GM19397 (cell line): ENCODE data around the gene MPST.
"Not testable (repeated sequence)": the region's sequence is repeated elsewhere in the genome, so short reads cannot be mapped to it uniquely, and the experiment has no call there.

ENCODE experiments used
- ATAC-seq: cut with Tn5 transposase; IDR thresholded peaks from one replicate; pipeline ENCODE4 v1.9.1; 2021; ENCODE audit warnings: mild to moderate bottlenecking, moderate library complexity; ENCODE audit not compliant: unreplicated experiment

The MPST gene

DNA sequence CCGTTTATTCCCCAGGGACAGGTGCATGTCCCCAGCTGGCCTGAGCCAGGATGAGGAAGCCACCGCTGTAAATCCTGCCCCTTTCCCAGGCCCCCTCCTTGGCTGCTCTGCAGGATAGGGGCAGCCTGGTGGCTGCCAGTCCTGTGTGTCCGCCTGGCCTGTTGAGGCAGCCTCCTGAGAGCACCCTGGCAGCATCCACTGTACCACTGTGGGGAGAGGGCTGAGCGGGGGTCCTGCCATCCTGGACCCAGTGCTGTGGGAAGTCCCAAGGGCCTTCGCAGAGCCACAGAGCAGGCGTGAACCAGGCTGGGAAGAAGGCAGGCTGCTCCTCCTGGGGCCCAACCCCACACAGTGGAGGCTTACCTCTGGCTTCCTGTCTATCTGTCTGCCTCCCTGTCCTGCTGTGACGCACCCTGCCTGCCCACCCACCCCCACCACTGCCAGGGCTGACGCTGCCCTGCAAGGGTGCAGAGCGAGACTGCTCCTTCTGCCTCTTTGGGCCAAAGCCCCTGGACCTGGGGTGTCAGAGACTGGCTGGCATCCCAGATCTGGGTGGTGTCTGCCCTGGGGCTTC lies 40.4 kb downstream of the MPST start:
- no peak for ATAC-seq

DNA sequence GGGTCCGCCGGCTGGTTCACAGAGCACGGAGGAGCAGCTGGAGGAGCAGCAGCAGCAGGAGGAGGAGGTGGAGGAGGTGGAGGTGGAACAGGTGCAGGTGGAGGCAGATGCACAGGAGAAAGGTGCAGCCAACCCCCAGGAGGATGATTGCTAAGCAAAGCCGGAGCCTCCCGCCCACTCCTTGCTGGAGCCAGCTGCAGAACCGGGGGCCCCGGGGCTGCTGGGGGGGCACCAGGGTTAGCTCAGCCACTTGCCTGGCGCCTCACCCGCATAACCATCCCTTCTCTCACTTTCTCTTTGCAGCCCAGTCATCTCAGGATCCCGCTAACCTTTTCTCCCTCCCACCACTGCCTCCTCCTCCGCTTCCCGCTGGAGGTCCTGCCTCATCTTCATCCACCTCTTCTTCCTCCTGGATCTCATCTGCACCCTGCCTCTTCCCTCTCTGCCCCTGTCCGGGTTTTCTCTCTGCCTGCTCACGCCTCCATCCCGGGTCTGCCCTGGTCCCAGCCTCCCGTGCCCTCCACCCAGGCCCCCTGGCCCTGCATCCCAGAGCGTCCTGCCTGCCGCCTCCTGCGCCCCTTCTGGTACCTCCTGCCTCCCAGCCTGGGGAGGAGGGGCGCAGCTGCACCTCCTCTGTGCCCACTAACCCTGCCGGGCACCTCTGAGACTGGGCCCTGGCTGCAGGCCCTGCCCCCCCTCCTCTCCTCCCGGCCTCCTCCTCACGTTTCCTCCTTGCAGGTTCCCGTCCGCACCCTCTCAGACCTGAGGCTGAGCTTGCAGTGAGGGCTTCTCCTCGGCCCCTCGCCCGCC lies 41.5 kb downstream of the MPST start:
- ATAC-seq, result no peak

DNA sequence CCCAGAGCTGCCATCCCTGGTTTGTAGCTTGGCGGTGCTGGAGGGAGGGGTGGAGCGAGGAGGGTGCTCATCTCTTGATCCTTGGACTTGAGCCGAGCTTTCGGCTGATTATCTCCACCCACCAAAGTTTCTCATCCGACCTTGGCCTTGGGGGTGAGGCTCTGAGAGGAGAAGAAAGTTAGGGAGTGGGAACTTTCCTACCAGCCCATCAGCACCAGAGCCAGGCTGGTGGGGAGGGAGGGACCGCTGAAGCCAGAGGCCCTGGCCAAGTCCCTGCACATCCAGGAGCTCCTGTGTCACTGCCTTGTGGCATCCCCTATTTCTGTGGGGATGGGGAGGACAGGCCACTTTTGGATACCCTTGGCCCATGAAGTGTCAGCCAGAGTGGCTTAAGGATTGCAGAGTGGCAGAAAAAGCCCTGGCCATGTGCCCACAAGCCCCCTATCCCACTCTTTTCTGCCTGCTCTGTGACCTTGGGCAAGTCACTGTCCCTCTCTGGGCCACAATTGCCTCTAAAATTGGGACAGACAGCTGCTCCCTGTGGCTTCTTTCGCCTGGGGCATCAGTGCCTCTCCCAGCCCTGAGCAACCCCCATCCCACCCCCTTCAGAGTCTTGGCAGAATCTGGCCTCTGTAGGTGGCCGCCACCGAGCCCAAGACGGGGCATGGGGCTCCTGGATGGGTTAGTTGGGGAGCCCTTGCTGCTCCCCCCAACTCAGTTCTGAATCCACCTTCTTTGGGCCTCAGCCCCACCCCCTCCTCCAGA lies 42.3 kb downstream of the MPST start:
- ATAC-seq, result no peak

DNA sequence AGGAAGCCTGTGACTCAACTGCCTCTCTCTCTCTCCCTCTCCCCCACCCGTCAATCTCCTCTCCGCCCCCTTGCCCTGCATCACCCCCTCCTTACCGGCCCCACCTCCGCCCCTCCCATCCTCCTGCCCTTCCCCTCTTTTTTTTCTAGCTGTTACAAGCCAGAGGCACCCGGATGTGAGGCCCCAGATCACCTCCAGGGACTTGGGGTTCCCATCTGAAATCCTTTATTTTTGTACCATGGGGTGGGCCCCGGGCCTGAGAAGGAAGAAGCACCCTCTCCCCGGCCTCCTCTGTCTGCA lies 42.8 kb downstream of the MPST start:
- ATAC-seq, result no peak

DNA sequence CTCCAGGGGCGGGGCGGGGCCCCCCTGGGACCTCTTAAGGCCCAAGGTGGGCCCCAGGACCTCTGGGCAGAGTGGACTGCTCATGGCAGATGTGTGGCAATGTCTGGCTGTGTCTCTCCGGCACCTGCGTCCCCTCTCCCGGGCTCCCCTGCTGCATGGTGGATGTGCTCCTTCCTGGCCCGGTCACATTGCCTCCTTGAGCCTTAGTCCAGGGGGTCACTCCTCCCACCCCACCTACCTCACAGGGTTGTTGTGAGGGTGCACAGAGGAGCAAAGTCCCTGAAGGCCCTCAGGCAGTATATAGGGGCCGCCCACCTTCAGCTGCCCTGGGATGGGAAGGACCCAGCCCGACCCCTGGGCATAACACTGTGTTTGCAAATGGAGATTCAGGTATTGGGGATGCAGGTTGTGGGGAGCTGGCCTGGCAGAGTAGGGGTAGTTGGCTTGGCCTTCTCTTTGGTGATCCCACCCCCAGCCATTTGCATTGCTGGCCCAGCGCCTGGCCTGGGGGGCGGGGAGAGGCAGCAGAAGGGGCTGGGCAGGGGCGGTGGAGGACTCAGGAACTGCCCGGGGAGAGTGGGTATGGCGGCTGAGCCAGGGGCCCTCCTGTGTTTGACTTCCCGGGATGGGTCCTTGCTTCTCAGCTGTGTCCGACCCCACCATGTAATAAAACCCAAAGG lies 43.3 kb downstream of the MPST start:
- no peak for ATAC-seq

DNA sequence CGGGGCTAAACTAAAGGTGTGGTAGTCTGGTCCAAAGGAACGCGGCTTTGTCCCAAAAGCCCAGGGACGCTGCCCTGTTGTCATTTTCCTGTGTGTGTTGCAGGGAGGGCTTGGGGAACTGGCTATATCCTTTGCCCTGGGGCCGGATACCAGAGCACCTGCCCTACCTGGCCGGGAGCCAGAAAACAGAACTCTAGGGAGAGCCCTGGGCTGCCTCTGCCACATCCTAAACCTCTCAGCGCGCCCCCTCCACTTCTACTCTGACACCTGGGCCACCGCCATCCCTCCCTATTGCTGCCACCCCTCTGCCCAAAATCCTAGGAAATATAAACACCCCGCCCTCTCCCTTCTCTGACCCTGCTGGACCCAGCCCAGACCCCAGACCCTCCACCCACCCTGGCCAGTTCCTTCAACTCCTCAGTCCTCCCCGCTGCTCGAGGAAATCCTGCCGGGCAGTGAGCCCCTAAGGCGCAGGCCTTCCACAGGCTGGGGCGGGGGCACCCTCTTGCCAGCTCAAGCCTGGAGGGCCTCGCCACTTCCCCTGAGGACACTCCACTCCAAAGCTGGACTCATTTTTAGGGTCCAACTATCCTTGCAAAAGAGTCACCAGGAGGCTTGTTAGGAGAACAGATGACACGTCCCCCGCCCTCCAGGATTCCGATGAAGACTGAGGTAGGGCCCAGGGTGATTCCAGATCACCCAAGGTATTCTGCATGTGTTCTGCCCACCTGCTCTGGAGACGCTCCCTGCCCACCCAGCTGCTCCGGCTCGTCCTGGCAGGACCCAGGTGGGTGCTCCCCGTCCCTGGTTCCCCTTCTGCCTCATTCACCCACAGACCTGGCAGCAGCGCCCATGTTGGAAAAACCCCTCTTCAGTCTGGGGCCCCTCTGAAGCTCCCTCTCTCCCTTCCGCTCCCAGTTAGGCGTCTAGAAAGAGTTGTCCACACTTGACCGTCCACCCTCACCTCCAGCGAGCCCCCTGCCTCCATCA lies 44.2 kb downstream of the MPST start:
- no peak for ATAC-seq

DNA sequence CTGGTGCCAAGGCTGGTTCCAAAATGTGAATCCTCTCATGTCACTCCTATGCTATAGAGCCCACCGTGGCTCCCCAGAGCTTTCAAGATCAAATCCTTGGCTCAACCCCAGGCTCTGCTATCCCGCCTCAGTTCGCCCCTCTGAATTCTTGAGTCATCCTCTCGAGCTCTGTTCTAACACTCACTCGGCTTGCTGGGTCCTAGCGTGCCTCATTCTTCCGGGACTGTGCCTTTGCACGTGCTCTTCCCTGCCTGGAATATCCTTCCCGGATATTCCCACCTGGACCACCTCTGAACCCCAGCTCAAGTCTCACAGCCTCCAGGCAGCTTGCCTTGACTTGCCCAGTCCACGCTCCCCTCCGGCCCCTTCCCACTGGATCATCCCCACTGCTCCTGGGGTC lies 45.0 kb downstream of the MPST start:
- ATAC-seq, result no peak

DNA sequence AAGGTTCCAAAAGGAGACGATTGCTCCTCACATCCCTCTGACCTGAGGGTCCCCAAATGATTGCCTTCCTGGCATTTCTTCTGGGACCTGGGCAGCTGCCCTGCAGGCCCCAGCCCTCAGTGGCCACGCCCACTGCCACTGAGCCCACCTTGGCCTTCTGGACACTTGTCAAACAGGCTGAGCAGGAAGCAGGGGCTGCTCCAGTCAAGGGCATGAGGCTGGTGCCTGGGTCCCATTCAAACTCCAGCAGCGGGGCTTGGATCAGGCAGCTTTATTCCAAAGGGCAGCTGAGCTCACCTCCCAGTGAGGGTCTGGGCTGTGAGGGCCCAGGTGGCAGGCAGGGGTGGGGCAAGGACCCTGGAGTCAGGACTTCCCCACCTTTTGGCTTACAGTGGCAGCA lies 45.6 kb downstream of the MPST start:
- ATAC-seq, result no peak

DNA sequence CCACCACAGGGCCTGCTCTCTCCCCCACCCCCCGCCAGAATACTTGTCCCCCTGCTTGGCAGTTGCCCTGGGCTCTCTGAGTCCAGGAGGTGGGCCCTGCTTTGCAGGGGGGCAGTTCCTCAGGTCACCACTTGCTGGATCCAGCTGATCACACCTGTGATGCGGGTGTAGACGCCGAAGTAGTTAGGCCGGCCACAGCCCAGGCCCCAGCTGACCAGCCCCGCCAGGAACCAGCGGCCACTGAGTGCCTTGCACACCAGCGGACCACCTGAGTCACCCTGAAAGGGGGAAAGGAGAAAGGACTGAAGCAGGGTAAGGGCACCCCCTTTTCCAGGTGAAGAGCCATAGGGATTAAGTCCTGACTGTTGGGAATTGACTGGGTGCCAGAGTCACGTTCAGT lies 46.4 kb downstream of the MPST start:
- ATAC-seq, result no peak

DNA sequence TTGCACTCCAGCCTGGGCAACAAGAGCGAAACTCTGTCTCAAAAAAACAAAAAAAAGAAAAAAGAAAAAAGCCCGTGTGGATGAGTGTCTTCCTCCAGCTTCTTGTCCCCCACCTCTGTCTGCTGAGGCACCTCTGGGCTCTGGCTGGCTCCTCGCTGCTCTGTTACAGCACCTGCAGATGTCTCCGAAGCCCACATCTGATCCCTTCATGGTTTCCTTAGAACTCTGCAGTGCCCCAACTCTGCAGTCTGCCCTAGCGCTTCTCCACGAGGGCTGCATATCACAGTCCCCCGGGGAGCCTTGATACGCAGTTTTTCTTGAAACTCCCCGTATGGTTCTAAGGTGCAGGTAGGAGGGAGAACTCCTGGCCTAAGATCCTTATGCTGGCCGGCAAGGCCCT lies 47.9 kb downstream of the MPST start:
- ATAC-seq, result no peak

DNA sequence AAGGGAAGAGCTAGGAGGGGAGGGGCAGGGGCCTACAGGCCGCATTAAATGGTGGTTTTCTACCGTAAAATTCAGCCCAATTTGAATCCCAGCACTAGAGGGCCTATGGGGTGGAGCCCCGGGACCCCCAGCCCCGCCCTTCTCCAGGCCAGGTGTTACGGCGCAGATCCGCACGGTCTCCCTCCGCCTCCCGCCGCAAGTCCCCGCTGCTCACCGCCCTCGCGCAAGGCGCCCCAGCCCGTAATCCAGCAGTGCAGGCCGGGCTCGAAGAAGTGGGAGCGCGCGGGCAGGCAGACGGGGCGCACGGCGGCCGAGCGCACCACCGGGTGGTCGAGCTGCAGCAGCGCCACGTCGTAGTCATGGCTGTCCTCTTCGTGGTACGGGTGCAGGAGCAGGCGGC lies 49.3 kb downstream of the MPST start:
- no peak for ATAC-seq

DNA sequence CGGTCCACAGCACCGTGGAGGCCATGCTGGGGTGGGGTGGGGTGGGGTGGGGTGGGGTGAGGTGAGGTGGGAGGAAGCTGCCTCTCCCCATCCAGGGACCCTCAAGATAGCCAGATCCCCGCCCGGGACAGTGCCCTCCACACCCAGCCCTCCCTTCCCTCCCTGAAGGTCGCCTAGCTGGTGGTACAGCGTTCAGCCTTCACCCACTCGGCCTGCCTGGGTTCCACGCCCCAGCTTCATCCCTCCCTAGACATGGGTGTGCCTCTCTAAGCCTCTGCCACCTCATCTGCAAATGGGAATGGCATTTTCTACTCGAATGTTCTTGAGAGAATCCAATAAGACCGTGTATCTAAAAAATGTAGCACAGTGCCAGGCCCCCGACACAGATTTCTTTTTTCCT lies 49.8 kb downstream of the MPST start:
- no peak for ATAC-seq

DNA sequence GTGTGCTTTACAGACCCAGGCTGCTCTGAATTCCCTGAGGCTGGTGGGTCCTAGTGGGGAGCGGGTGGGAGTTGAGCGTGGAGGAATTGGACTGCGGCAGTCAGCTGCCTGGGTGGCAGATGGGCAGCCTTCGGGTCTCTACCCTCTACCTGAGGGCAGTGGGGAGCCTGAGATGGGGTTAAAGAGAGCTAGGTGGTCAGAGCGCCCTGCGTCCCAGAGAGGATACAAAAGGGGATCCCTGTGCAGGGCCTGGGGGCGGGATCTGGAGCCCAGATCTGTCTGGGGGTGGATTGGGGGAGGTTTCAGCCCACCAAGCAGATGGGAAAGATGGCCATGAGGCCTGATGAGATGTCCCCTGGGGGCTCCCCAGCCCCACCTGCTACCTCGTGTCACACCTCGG lies 50.2 kb downstream of the MPST start:
- no peak for ATAC-seq

DNA sequence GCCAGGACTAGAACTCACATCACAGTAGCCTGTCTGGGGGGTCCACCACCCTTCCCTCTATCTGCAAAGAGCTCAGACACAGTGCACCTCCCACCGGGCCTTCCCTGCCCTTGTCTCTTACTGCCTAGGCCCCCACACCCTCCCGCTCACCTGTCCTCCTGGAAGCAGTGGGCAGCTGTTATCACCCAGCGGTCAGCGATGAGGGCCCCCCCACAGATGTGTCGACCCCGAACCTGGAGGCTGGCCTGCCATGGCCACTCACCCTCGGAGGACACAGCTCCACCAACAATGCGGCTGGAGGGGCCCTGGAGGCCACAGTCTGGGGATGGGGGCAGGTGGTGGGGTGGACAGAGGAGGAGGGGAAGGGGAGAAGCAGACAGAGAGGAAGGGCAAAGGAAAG lies 50.8 kb downstream of the MPST start:
- ATAC-seq, result no peak

DNA sequence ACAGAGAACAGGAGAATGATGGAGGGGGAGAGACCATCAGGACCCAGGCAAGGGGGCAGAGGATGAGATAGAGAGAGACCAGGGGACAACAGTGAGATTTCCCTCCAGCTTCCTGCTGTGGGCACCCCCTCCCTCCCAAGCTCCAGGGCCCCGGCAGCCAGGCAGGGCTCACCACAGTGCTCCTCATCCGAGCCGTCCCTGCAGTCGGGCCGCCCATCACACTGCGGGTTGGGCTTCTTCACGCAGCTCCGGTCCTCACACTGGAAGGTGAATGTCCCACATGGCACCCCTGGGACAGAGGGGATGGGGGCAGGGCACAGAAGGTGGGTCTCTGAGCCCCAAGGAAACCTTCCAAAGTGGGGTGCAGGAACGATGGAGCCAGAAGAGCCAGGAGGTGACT lies 51.2 kb downstream of the MPST start:
- ATAC-seq, result no peak

DNA sequence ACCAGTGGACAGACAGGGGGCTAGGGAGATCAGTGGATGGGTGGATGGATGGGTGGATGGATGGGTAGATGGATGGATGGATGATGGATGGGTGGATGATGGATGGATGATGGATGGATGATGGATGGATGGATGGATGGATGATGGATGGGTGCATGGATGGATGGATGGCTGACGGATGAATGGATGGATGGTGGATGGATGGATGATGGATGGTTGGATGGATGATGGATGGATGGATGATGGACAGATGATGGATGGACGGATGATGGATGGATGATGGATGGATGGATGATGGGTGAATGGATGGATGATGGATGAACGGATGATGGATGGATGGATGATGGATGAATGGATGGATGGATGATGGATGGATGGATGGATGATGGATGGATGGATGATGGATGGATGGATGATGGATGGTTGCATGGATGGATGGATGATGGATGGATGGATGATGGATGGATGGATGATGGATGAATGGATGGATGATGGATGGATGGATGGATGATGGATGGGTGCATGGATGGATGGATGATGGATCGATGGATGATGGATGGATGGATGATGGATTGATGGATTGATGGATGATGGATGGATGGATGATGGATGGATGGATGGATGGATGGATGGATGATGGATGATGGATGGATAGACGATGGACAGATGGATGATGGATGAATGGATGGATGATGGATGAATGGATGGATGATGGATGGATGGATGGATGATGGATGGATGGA lies 52.5 kb downstream of the MPST start:
- not testable (repeated sequence) for ATAC-seq

DNA sequence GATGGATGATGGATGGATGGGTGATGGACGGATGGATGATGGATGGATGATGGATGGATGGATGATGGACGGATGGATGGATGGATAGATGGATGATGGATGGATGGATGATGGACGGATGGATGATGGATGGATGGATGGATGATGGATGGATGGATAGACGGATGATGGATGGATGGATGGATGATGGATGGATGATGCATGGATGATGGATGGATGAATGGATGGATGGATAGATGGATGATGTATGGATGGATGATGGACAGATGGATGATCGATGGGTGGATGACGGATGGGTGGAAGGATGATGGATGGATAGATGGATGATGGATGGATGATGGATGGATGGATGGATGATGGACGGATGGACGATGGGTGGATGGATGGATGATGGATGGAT lies 53.1 kb downstream of the MPST start:
- ATAC-seq, result no peak

DNA sequence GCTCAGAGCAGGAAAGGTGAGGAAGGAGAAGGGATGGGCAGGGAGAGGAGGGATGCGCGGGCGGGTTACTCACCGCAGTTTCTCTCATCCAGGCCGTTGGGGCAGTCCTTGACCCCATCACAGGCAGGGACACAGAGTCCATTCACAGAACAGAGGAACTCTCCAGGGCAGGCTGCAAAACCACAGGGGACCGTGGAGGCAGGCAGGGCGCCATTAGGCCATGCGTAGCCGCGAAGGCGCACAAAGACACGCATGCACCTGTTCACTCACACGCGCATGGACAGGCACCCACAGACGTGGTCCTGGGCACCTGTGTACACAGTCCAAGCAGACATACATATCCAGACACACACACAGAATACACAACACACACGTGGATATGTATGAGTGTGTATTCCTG lies 55.0 kb downstream of the MPST start:
- ATAC-seq, result no peak

DNA sequence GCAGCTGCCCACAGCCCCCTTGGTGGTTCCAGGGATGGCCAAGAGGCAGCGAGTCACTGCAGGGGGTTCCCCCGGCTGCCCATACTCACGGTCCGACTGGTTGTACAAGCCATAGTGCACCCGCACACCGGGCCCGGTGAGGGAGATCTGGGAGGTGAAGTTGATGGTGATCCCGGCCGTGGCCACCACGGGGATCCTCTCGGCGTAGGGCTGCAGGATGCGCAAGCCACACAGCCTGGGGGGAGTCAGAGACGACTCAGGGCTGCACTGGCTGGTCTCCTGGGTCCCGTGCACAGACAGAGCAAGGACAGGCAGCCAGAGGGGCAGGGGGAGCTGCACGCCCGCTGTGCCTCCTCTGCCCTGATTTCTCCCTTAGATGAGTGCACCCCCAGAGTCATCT lies 55.5 kb downstream of the MPST start:
- ATAC-seq, result no peak
